GM12878 (cell line): ENCODE results near the gene ASH1L. TPM values are rescaled to one million over a fixed set of nuclear protein-coding genes. Genes with fewer than 3 reads are reported as not detected.
"Not testable (repeated sequence)": the region's sequence is repeated elsewhere in the genome, so short reads cannot be mapped to it uniquely, and the experiment has no call there.

Experiments
- ATAC-seq: fragments of 200-7000 bp; cut with Tn5 transposase; 3 replicates; pipeline ENCODE4 v1.9.1; 2020; ENCODE audit warnings: mild to moderate bottlenecking, moderate library complexity
- BruUV-seq: library from RNA; stranded (reverse); fragments of 400-500 nt; replicated peaks from 2 replicates; lab custom pipeline; 2021; lab: Mats Ljungman, UMichigan
- CTCF ChIA-PET: fragments of 300-600 bp; sonication (Branson Sonifier 250); formaldehyde crosslinking; extraction: SDS; loops from one replicate; lab custom pipeline; 2021; ENCODE audit warnings: inconsistent platforms; lab: Yijun Ruan, JAX
- POLR2A ChIA-PET: fragments of 350-600 bp; formaldehyde crosslinking; extraction: SDS; loops from one replicate; lab custom pipeline; 2021; ENCODE audit warnings: inconsistent platforms; lab: Charles Lee
- RAD21 ChIA-PET: fragments of 300-600 bp; sonication (Branson Sonifier 250); formaldehyde crosslinking; loops from one replicate; lab custom pipeline; 2023; ENCODE audit warnings: antibody characterized with exemption; ENCODE audit not compliant: unreplicated experiment; lab: Charles Lee
- SMC1A ChIA-PET: fragments of 300-600 bp; sonication (Branson Sonifier 250); formaldehyde crosslinking; loops from one replicate; lab custom pipeline; 2023; ENCODE audit not compliant: unreplicated experiment, uncharacterized antibody; lab: Charles Lee
- DNase-seq: peaks from one replicate; pipeline ENCODE4 v3.0.0-alpha.2; 2011; ENCODE audit warnings: low read depth, low spot score
- FAIRE-seq: peaks from 3 replicates; lab custom pipeline; 2011; peaks lifted over from hg19 to GRCh38; lab: Jason Lieb, UNC
- H2AFZ ChIP-seq: 2 replicates; pipeline ENCODE4 v1.6.0; 2011; ENCODE audit warnings: low read depth, low read length, control low read depth; ENCODE audit not compliant: control insufficient read depth
- H3K27ac ChIP-seq: 2 replicates; pipeline ENCODE4 v1.5.1; 2011; ENCODE audit warnings: control low read depth; ENCODE audit not compliant: control insufficient read depth, insufficient read depth
- H3K27me3 ChIP-seq, 2 experiments: replicated peaks in 1 of 2; 2 replicates each; pipeline versions ENCODE4 v1.6.0 to v1.6.1; 2011; ENCODE audit warnings: low read length in 1 of 2; ENCODE audit not compliant: control insufficient read depth in 2 of 2, insufficient read depth in 2 of 2
- H3K36me3 ChIP-seq, 2 experiments: 2 replicates each; pipeline ENCODE4 v1.5.1; 2011; ENCODE audit warnings: low read length in 1 of 2; ENCODE audit not compliant: control insufficient read depth in 2 of 2, insufficient read depth in 2 of 2
- H3K4me1 ChIP-seq: 2 replicates; pipeline ENCODE4 v1.6.1; 2011; ENCODE audit warnings: mild to moderate bottlenecking, low read length, moderate library complexity, mixed read lengths; ENCODE audit not compliant: control insufficient read depth, insufficient read depth
- H3K4me2 ChIP-seq: 2 replicates; pipeline ENCODE4 v1.6.0; 2011; ENCODE audit warnings: control low read depth; ENCODE audit not compliant: control insufficient read depth, insufficient read depth
- H3K4me3 ChIP-seq: fragments of 200-600 bp; sonication (generic); 2 replicates; pipeline ENCODE4 v1.5.1; 2016
- H3K79me2 ChIP-seq: 2 replicates; pipeline ENCODE4 v1.6.0; 2011; ENCODE audit warnings: low read length; ENCODE audit not compliant: control insufficient read depth, insufficient read depth
- H3K9ac ChIP-seq: 2 replicates; pipeline ENCODE4 v1.8.0; 2011; ENCODE audit warnings: low read length, control low read depth, mixed read lengths; ENCODE audit not compliant: control insufficient read depth, insufficient read depth
- H3K9me3 ChIP-seq: replicated peaks from 3 replicates; pipeline ENCODE4 v1.5.1; 2011; ENCODE audit warnings: mild to moderate bottlenecking, low read length; ENCODE audit not compliant: control insufficient read depth, insufficient read depth
- H4K20me1 ChIP-seq: 2 replicates; pipeline ENCODE4 v1.6.0; 2011; ENCODE audit not compliant: control insufficient read depth, insufficient read depth
- CTCF ChIP-seq, 3 experiments: IDR thresholded peaks in 2 of 3; conservative IDR thresholded peaks in 1 of 3; 2 replicates each; pipeline ENCODE4 v1.5.1; 2011; ENCODE audit warnings: low read depth in 3 of 3, low read length in 3 of 3, mild to moderate bottlenecking in 3 of 3, control low read depth in 2 of 3, moderate library complexity in 2 of 3, inconsistent platforms in 1 of 3, mixed read lengths in 1 of 3; ENCODE audit not compliant: control insufficient read depth in 2 of 3, insufficient read depth in 1 of 3; ENCODE audit errors: extremely low read depth in 1 of 3
- ETV6 ChIP-seq, 2 experiments: fragments of 450-650 bp in 1 of 2; IDR thresholded peaks in 1 of 2; conservative IDR thresholded peaks in 1 of 2; 2 replicates each; pipeline ENCODE4 v1.6.1; 2014; ENCODE audit warnings: antibody characterized with exemption in 1 of 2, borderline replicate concordance in 1 of 2, low read depth in 1 of 2, mild to moderate bottlenecking in 1 of 2, moderate library complexity in 1 of 2
- IRF5 ChIP-seq: fragments of 450-650 bp; IDR thresholded peaks from 2 replicates; pipeline ENCODE4 v1.6.1; 2017; ENCODE audit warnings: borderline replicate concordance
- WGBS: methylation state at CpG from one replicate; pipeline ENCODE4 v1.1.6; 2016; ENCODE audit warnings: low lambda C conversion rate; ENCODE audit not compliant: insufficient replicate concordance, insufficient coverage; ENCODE audit errors: missing lambda C conversion rate; 5-methylcytosine and 5-hydroxymethylcytosine counted together
- in situ Hi-C: fragments of 300-500 bp; cut with MboI; formaldehyde crosslinking; loops from 9 replicates; pipeline ENCODE4 v1.14.3; 2018; ENCODE audit warnings: mixed read lengths
- intact Hi-C: fragments of 100-400 bp; cut with micrococcal nuclease; formaldehyde crosslinking; loops from one replicate; pipeline ENCODE4 v1.14.2; 2022; ENCODE audit not compliant: unreplicated experiment
- polyA plus RNA-seq, 11 experiments: library from polyadenylated mRNA; depleted of rRNA in 4 of 11; unstranded in 6 of 11; stranded (reverse) in 5 of 11; fragments of >200 nt; fragmentation: Nextera tagmentation in 4 of 11; fragmentation: Illumina TruSeq in 1 of 11; extraction: Ambion mirVana in 4 of 11; extraction: Trizol in 1 of 11; gene quantifications; 1 replicate in 1 of 11; 2 replicates in 10 of 11; pipeline versions ENCODE4 v1.2.1 to v1.2.3, GENCODE V29; 2011 to 2016; ENCODE audit warnings: inconsistent platforms in 2 of 11, missing spikeins in 2 of 11, low read depth in 1 of 11
- total RNA-seq, 4 experiments: library from RNA; depleted of rRNA in 3 of 4; stranded (reverse); fragments of >200 nt in 3 of 4; fragmentation: Illumina TruSeq in 1 of 4; extraction: Trizol in 1 of 4; gene quantifications; 2 replicates each; pipeline versions ENCODE4 v1.2.1 to v1.2.3, GENCODE V29; 2013 to 2021

ASH1L gene
- total and polyA plus RNA-seq, 10 of the 15 experiments (the other 5 are each of a cell fraction or from before 2014, with no cell fraction given): 1.7 to 23.9 (median 16.6) TPM

GRCh38 chr1:155607708-155608107 lies 45.1 kb upstream of the ASH1L start:
- H3K36me3 ChIP-seq: peaks cover 0 to 1% of the 10 kb centered on the region in 2 experiments; a peak in 3 of 4 replicates
- peaks cover 6% of the 10 kb centered on the region for H3K79me2 ChIP-seq
- no peak overlapping the region for H3K9ac ChIP-seq
- TF ChIP-seq CTCF (IDR thresholded peaks at IDR 0.05 in 2 of 3, conservative IDR thresholded peaks at IDR 0.05 in 1 of 3; ENCODE audit: control insufficient read depth in 2 of 3, extremely low read depth in 1 of 3, insufficient read depth in 1 of 3, low read depth in 3 of 3, low read length in 3 of 3) (peak in 1 of 3 experiments; percentile 8; a peak in 1 of 6 replicates), ETV6 (conservative IDR thresholded peaks at IDR 0.05 in 1 of 2, IDR thresholded peaks at IDR 0.05 in 1 of 2; ENCODE audit: borderline replicate concordance in 1 of 2, low read depth in 1 of 2) (no peak), IRF5 (no peak)
- ChIA-PET CTCF (no interaction called here), RAD21 (no interaction called here), SMC1A (interaction anchor here (0.6 to 1.5 kb wide), 4 partner anchors 51 to 427 kb away, joined by 3 read pairs; no protein-coding TSS in a partner anchor), POLR2A (interaction anchor here (1.1 kb wide), 1 partner anchor 9 kb away, joined by 3 read pairs; no protein-coding TSS in a partner anchor)
- 84% methylated on average over 7 of the region's 7 CpGs for WGBS
- no peak overlapping the region for H3K4me2 ChIP-seq
- no peak overlapping the region for H3K27ac ChIP-seq
- FAIRE-seq (no peak), DNase-seq (no peak), ATAC-seq (no peak)
- intact Hi-C loops (no loop called here), in situ Hi-C loops (no loop called here)
- H2AFZ ChIP-seq: no peak overlapping the region
- H3K4me3 ChIP-seq: no peak overlapping the region
- H3K4me1 ChIP-seq: no peaks in the 10 kb centered on the region
- H3K27me3 ChIP-seq: no peaks in the 10 kb centered on the region
- BruUV-seq: no TSS peak
- no peaks in the 10 kb centered on the region for H3K9me3 ChIP-seq
- no peaks in the 10 kb centered on the region for H4K20me1 ChIP-seq

- H3K27ac ChIP-seq, POLR2A ChIA-PET, H3K27me3 ChIP-seq, intact Hi-C loops, FAIRE-seq, H3K9ac ChIP-seq, H3K36me3 ChIP-seq, ATAC-seq, BruUV-seq, H2AFZ ChIP-seq, H3K79me2 ChIP-seq, H3K9me3 ChIP-seq, H3K4me1 ChIP-seq, DNase-seq, H4K20me1 ChIP-seq, SMC1A ChIA-PET, H3K4me3 ChIP-seq, H3K4me2 ChIP-seq, RAD21 ChIA-PET, CTCF ChIA-PET, in situ Hi-C loops: not testable (repeated sequence)
- WGBS: 78% methylated on average over 11 of the region's 12 CpGs
Observed at GRCh38 chr1:155599828-155600572, 37.4 kb upstream of the ASH1L start.
